HEK293T (cell line): ENCODE measurements around the gene ABI3BP.

Experiments
- ARNT ChIP-seq: fragments of 450-650 bp; IDR thresholded peaks from 2 replicates; pipeline ENCODE4 v1.6.1; 2017; ENCODE audit warnings: mild to moderate bottlenecking
- BHLHE40 ChIP-seq: fragments of 450-650 bp; IDR thresholded peaks from 2 replicates; pipeline ENCODE4 v1.6.1; 2016; ENCODE audit warnings: mild to moderate bottlenecking, moderate library complexity, borderline replicate concordance
- ELF4 ChIP-seq: fragments of 450-650 bp; IDR thresholded peaks from 2 replicates; pipeline ENCODE4 v1.6.1; 2017; ENCODE audit warnings: antibody characterized with exemption
- FOXK2 ChIP-seq: fragments of 450-650 bp; IDR thresholded peaks from 2 replicates; pipeline ENCODE4 v1.6.1; 2016; ENCODE audit warnings: mild to moderate bottlenecking
- L3MBTL2 ChIP-seq: fragments of 450-650 bp; conservative IDR thresholded peaks from 2 replicates; pipeline ENCODE4 v1.6.1; 2016; ENCODE audit warnings: mild to moderate bottlenecking
- SP1 ChIP-seq: fragments of 450-650 bp; IDR thresholded peaks from 2 replicates; pipeline ENCODE4 v1.6.1; 2017
- TARDBP ChIP-seq: fragments of 450-650 bp; IDR thresholded peaks from 2 replicates; pipeline ENCODE4 v1.6.1; 2016
- ZNF384 ChIP-seq: fragments of 450-650 bp; IDR thresholded peaks from 2 replicates; pipeline ENCODE4 v1.6.1; 2016
- TF ChIP-seq, protein P1 (sequence below): fragments of 450-650 bp; IDR thresholded peaks from 2 replicates; pipeline ENCODE4 v1.6.1; 2016

DNA sequence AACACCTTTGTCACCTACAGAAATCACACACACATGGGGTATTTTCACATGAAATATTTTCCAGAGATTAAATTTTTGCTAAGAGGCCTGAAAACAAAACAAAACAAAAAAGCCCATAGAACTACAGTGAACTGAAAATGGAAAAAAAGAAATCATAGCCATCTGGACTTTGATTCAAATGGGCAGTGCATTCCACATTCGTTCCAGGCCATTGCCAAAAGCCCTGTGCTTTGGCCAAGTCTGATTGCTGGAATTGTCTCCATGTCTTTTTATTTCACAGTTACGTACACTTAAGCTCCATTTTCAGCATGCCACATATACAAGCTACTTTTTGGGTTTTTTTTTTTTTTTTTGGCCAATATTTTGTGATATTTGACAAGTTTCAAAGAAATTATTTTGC is 236.8 kb downstream of the ABI3BP start:
- no peak for TF ChIP-seq BHLHE40
- TF ChIP-seq, protein P1, sequence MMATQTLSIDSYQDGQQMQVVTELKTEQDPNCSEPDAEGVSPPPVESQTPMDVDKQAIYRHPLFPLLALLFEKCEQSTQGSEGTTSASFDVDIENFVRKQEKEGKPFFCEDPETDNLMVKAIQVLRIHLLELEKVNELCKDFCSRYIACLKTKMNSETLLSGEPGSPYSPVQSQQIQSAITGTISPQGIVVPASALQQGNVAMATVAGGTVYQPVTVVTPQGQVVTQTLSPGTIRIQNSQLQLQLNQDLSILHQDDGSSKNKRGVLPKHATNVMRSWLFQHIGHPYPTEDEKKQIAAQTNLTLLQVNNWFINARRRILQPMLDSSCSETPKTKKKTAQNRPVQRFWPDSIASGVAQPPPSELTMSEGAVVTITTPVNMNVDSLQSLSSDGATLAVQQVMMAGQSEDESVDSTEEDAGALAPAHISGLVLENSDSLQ: no peak
- no peak for TF ChIP-seq SP1
- no peak for TF ChIP-seq ELF4
- no peak for TF ChIP-seq TARDBP
- TF ChIP-seq FOXK2: no peak
- no peak for TF ChIP-seq L3MBTL2
- no peak for TF ChIP-seq ARNT
- no peak for TF ChIP-seq ZNF384
